NCI-H82 treated with DMSO at 0.1 percent for 48 hours (cell line): ENCODE results near the gene ZBTB17.

Experiments
- DNase-seq: peaks from one replicate; lab custom pipeline; 2025; ENCODE audit not compliant: unreplicated experiment; lab: John Stamatoyannopoulos, UW

ZBTB17 gene

GRCh38 chr1:15948091-15948591 is 27.8 kb downstream of the ZBTB17 start:
- no peak for DNase-seq

GRCh38 chr1:15947382-15948090 is 28.4 kb downstream of the ZBTB17 start:
- DNase-seq = no peak

- no peak for DNase-seq
Observed at GRCh38 chr1:15946571-15947381, 29.1 kb downstream of the ZBTB17 start.

GRCh38 chr1:15945832-15946448 is 30.0 kb downstream of the ZBTB17 start:
- no peak for DNase-seq

GRCh38 chr1:15945011-15945831 is 30.7 kb downstream of the ZBTB17 start:
- no peak for DNase-seq

- no peak for DNase-seq
Observed at GRCh38 chr1:15944308-15945010, 31.4 kb downstream of the ZBTB17 start.

GRCh38 chr1:15943992-15944307 is 32.0 kb downstream of the ZBTB17 start:
- no peak for DNase-seq

- no peak for DNase-seq
Observed at GRCh38 chr1:15943328-15943991, 32.4 kb downstream of the ZBTB17 start.

GRCh38 chr1:15942661-15943327 is 33.1 kb downstream of the ZBTB17 start:
- DNase-seq = no peak

- no peak for DNase-seq
Observed at GRCh38 chr1:15941899-15942660, 33.8 kb downstream of the ZBTB17 start.

GRCh38 chr1:15941044-15941840 is 34.7 kb downstream of the ZBTB17 start:
- DNase-seq = no peak

- DNase-seq = no peak
Observed at GRCh38 chr1:15940110-15941043, 35.5 kb downstream of the ZBTB17 start.

GRCh38 chr1:15939181-15940109 is 36.5 kb downstream of the ZBTB17 start:
- DNase-seq = no peak

GRCh38 chr1:15938628-15939161 is 37.2 kb downstream of the ZBTB17 start:
- DNase-seq = no peak

GRCh38 chr1:15937706-15938168 is 38.2 kb downstream of the ZBTB17 start:
- no peak for DNase-seq
